HG02763 (cell line): ENCODE data around the gene HSF4.

Experiments
- ATAC-seq: cut with Tn5 transposase; IDR thresholded peaks from one replicate; pipeline ENCODE4 v1.9.1; 2021; ENCODE audit warnings: mild to moderate bottlenecking, moderate library complexity; ENCODE audit not compliant: unreplicated experiment

The HSF4 gene

GRCh38 chr16:67149276-67150046 lies 15.1 kb upstream of the HSF4 start:
- ATAC-seq = no peak

DNA sequence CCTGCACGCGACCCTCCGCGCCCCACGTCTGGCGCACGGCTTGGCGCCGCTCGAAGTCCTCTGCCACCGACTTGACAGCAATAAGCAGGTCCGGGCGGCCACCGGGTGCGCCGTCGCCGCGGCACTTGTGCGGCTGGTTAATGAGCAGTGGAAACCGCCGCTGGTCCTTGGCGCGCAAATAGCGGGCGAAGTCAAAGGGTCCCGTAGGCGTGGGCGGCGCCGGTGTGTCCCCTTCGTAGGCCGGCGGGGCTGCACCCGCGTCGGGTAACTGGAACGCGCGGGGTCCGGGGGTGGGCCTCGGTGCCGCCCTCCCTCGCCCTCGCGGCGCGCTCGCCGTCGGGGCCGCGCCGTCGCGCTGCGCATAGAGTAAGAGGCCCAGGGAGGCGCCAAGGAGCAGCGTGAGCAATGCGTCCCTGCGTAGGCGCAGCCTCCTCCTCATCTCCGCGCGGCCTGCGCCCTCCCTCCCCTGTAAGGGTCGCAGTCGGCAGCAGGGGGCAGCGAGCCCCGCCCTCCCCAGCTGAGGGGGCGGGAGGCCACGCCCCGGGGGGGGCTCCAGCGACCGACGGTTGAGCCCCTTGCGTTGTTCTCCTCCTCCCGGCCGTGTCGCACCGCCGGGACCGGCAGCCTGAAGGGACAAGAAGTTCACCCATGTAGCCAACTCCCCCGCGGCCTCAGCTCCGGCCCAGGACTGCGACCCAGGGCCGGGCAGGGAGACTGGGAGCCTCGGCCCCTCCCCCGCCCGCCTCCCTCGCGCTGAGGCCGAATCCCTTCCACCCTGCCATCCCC lies 14.3 kb upstream of the HSF4 start:
- ATAC-seq = peak; percentile 33

- ATAC-seq = peak; percentile 43
These were observed 13.6 kb upstream of the HSF4 start, which contains the start of gene B3GNT9 for GRCh38 chr16:67150833-67151396. Gene B3GNT9 (minus strand): TSS chr16:67150998. CDS start chr16:67150485, 513 bp downstream.

GRCh38 chr16:67151431-67152097 lies 13.0 kb upstream of the HSF4 start:
- no peak for ATAC-seq

- no peak for ATAC-seq
These were observed 9.8 kb upstream of the HSF4 start for GRCh38 chr16:67154578-67155294.

- ATAC-seq = no peak
These were observed 9.0 kb upstream of the HSF4 start for GRCh38 chr16:67155295-67156142.

- ATAC-seq = no peak
These were observed 8.3 kb upstream of the HSF4 start for GRCh38 chr16:67156143-67156844.

DNA sequence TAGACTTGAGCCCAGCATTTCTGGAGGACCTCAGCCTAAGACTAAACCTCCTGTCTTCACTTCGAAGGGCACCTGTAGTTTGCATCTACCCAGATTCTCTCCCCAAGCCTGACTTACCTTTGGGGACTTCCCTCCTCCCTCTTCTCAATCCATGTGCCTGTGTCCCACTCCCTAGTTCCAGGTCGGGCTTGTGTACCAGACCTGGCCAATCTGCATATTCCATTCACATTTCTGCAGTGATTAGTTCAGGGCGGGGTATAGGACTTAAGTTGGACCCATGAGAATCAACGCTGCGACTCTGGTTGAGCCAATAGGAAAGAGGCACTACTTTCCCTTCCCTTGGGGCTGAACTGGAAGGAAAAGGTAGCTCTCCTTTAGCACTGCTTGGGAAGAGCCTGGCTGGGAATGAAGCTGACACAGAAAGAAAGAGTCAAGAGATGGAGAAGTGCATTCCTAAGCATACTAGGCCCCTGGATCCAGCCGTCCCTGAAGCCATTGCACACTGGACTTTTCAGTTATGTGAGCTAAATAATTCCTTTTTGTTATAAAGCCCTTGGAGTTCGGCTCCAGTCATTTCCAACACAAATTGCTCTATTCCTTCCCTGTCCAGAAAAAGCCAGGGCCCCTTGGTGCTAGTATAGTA lies 7.3 kb upstream of the HSF4 start:
- ATAC-seq = no peak

DNA sequence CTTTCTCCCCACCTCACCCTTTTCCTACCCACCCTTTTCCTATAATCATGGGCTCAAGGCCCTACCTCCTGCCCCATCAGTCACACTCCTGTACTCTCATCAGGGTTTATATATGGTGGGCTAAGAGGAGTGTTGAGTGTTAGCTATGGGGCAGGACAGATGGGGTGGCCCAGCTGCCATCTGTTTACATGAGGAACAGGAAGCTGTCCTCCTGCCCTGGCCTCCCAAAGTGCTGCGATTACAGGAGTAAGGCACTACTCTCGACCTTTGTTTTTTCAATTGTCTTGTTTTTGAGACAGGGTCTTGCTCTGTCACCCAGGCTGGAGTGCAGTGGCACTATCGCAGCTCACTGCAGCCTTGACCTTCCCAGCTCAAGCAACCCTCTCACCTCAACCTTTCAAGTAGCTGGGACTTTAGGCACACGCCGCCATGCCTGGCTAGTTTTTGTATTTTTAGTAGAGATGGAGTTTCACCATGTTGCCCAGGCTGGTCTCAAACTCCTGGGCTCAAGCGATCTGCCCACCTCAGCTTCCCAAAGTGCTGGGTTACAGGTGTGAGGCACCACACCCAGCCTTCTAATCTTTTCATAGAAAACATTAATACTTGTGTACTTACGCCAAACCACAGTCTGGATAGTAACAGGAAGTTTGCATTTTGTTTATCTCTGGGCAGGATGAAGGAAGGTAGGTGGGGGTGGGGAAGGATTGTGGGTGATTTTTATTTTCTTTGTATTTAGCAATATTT lies 6.5 kb upstream of the HSF4 start:
- no peak for ATAC-seq

- ATAC-seq = peak; percentile 32
These were observed 5.6 kb upstream of the HSF4 start for GRCh38 chr16:67158637-67159600.

DNA sequence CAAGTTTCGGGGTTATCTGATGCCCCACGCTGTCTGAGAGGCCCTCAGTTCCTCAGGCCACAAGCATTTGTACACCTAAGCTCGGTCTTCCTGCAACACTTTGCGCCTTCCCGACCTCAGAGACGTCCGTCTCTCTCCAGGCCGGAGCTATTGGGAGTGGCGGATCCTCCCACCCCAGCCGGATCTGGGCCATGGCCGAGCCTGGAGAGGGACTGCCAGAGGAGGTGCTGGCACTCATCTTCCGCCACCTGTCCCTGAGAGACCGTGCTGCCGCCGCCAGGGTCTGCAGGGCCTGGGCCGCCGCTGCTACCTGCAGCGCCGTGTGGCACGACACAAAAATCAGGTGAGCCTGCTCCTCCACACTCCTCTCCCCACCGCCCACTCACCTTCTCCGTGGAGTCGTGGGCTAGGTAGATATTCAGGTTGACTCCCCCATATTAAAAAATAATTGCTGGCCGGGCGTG lies 2.9 kb upstream of the HSF4 start:
- ATAC-seq = no peak

- ATAC-seq = no peak
These were observed 1.9 kb upstream of the HSF4 start for GRCh38 chr16:67162506-67163163.

GRCh38 chr16:67163164-67163998 lies 1.2 kb upstream of the HSF4 start:
- ATAC-seq = no peak

- no peak for ATAC-seq
These were observed 466 bp upstream of the HSF4 start for GRCh38 chr16:67163999-67164558.
